ENCODE results near the gene GSN. TPM values are rescaled to one million over a fixed set of nuclear protein-coding genes. Genes with fewer than 3 reads are reported as not detected.
A peak's percentile ranks its signal among the peaks of the same experiment; 100 is the strongest.

The GSN gene
- total and polyA plus RNA-seq, 2 of the 13 experiments (the other 11 are each of a cell fraction or from before 2014, with no cell fraction given), result 294 to 307 TPM

GRCh38 chr9:121289772-121290370 lies 21.9 kb downstream of the GSN start (continued):
- TF ChIP-seq TCF12 (IDR thresholded peaks at IDR 0.05), result no peak
- TF ChIP-seq TCF12 (CRISPR knock-in tag; IDR thresholded peaks at IDR 0.05), result no peak
- no peak for TF ChIP-seq ATF1 (CRISPR knock-in tag; IDR thresholded peaks at IDR 0.05)
- TF ChIP-seq ZNF280B (CRISPR knock-in tag; IDR thresholded peaks at IDR 0.05; ENCODE audit: borderline replicate concordance), result no peak
- TF ChIP-seq TEAD3 (CRISPR knock-in tag; optimal IDR thresholded peaks at IDR 0.05; ENCODE audit: borderline replicate concordance), result no peak
- TF ChIP-seq ATF4 (CRISPR knock-in tag; IDR thresholded peaks at IDR 0.05), result peak; percentile 67 to 95; a peak in 3 of 4 replicates
- no peak for TF ChIP-seq MYC (CRISPR knock-in tag; IDR thresholded peaks at IDR 0.05; ENCODE audit: borderline replicate concordance)
- no peak; the same call in 1 of the 2 replicates for TF ChIP-seq ZNF143 (CRISPR knock-in tag; IDR thresholded peaks at IDR 0.05)
- no peak for TF ChIP-seq ZNF691 (CRISPR knock-in tag; IDR thresholded peaks at IDR 0.05; ENCODE audit: borderline replicate concordance, low read depth)
- no peak for TF ChIP-seq NFATC3 (CRISPR knock-in tag; IDR thresholded peaks at IDR 0.05)
- no peak for TF ChIP-seq PCBP1 (IDR thresholded peaks at IDR 0.05; ENCODE audit: borderline replicate concordance, low read depth, low read length)
- no peak for TF ChIP-seq THAP8 (CRISPR knock-in tag; IDR thresholded peaks at IDR 0.05; ENCODE audit: borderline replicate concordance)
- TF ChIP-seq TERF1 (CRISPR knock-in tag; IDR thresholded peaks at IDR 0.05), result no peak
- no peak for TF ChIP-seq ZNF816 (CRISPR knock-in tag; IDR thresholded peaks at IDR 0.05; ENCODE audit: borderline replicate concordance)
- TF ChIP-seq TFDP2 (CRISPR knock-in tag; IDR thresholded peaks at IDR 0.05), result no peak
- no peak; the same call in 1 of the 2 replicates for TF ChIP-seq ZBTB20 (CRISPR knock-in tag; IDR thresholded peaks at IDR 0.05; ENCODE audit: borderline replicate concordance, low read depth)
- 0 out of 2 replicates have a peak, but pooled peaks have one; percentile 19 for TF ChIP-seq UBTF (CRISPR knock-in tag; IDR thresholded peaks at IDR 0.05)
- no peak for TF ChIP-seq TGIF2 (CRISPR knock-in tag; IDR thresholded peaks at IDR 0.05)
- TF ChIP-seq ZSCAN12 (CRISPR knock-in tag; IDR thresholded peaks at IDR 0.05), result no peak
- TF ChIP-seq ZSCAN25 (CRISPR knock-in tag; IDR thresholded peaks at IDR 0.05), result 0 out of 2 replicates have a peak, but pooled peaks have one; percentile 8

Data from HepG2 (cell line).